ENCODE data around the gene DCST1.

Gene DCST1

DNA sequence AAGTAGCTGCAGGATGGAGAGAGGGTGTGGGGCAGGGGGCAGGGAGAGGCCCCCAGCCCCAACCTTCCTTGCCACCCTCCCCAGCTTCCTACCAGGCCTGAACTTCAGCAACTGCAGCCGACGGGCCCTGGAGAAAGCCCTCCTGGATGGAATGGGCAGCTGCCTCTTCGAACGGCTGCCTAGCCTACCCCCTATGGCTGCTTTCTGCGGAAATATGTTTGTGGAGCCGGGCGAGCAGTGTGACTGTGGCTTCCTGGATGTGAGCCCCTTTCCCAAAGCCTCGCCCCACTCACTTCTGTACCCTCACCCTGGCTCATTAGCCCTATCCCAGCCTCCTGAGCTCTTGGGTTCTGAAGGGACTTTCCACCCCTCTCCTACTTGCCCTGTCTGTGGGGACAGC, 23.5 kb downstream of the DCST1 start:
- no peak for DNase-seq

DNA sequence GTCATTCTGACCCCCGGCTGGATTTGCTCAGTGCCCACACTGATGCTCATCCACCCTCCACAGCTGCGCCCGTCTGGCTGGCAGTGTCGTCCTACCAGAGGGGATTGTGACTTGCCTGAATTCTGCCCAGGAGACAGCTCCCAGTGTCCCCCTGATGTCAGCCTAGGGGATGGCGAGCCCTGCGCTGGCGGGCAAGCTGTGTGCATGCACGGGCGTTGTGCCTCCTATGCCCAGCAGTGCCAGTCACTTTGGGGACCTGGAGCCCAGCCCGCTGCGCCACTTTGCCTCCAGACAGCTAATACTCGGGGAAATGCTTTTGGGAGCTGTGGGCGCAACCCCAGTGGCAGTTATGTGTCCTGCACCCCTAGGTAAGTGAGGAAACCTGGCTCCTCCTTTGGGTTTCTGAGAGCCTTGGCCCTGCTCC, 24.2 kb downstream of the DCST1 start:
- no peak for DNase-seq

DNA sequence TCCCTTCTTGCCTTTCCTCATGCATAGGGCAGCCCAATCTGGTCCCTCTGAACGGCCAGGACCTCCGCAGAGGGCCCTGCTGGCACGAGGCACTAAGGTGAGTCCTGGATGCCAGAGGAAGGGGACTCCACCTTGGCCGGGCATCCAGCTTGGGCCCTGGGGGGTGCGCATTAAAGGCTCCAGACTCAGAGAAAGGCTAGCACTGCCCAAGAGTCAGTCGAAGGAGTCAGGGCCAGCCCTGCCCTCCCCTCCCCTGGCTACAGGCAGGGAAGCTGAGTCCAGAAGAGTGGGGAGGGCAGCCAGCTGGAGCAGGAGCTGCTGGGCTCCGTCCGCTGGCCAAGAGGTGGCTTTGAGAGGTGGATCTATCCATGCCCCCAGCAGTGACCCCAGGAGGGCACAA, 27.1 kb downstream of the DCST1 start:
- no peak for DNase-seq

DNA sequence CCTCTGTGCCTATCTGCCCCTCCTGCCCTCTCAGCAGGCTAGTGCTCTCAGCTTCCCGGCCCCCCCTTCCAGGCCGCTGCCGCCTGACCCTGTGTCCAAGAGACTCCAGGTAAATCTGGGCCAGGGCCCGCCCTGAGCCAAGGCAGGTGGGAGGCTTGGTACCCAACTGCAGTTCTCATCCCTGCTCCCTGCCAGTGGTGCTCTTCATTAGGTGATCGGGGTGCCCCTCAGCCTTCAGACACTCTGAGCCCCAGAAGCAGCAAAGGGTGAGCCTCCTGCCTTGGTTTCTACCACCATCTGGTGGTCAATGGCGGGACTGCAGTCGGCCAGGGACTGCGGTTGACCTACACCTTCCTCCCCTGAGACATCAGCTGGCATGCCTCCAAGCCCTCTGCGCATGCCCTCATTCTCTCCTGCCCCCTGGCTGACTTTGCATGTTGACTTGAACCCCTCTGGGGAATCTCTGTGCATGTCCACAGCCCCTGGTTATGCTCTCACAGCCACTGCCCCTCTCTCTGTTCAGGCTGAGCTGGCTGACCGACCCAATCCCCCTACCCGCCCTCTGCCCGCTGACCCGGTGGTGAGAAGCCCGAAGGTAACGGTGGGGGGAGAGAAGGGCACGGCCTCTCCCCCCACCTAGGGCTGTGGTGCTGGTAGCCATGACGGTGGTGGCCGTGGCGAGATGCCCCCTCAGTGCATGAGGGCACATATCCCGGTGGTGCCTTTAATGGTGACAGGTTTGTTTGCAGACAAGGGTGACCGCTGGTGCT, 27.9 kb downstream of the DCST1 start:
- DNase-seq, result peak; percentile 98

DNA sequence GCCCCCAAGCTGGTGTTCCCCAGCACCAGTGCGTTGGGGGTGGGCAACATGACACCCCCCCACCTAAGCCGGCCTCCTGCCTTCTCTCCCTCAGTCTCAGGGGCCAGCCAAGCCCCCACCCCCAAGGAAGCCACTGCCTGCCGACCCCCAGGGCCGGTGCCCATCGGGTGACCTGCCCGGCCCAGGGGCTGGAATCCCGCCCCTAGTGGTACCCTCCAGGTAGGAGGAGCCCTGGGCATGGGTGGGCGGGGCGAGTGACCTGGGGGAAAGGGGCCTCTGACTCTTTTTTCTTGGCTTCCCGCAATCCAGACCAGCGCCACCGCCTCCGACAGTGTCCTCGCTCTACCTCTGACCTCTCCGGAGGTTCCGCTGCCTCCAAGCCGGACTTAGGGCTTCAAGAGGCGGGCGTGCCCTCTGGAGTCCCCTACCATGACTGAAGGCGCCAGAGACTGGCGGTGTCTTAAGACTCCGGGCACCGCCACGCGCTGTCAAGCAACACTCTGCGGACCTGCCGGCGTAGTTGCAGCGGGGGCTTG, 28.6 kb downstream of the DCST1 start:
- peak; percentile 74 for DNase-seq

DNA sequence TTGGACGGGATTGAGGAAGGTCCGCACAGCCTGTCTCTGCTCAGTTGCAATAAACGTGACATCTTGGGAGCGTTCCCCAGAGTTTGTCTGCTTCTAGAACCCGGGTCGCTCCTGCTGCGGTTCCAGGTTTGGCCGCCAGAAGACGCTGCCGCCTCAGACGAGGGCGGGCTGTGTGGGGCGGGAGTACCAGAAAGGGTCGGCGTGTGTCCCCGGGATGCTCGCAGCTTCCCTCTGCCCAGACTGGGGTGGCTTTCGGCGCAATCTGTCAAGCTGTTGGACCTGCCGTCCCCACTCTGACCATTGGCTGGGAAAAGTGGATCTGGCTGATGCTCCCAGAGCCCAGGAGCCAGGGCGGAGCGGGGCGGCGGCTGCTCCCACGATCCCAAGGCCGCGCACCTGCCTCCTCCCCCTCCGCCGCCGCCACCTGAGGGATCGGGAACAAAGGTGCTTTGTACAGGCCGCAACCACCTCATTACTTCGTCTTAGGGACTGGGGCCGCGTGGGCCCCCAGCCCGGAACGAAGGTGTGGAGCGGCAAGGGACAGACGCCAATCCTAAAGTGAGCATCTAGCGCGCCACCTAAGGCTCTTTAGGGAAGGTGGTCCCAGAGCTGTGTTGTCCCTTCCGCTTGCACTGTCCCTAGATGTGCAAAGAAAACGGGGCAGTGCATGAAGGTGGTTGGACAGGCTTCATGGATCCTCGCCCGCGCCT, 29.2 kb downstream of the DCST1 start:
- peak; percentile 92 for DNase-seq

DNA sequence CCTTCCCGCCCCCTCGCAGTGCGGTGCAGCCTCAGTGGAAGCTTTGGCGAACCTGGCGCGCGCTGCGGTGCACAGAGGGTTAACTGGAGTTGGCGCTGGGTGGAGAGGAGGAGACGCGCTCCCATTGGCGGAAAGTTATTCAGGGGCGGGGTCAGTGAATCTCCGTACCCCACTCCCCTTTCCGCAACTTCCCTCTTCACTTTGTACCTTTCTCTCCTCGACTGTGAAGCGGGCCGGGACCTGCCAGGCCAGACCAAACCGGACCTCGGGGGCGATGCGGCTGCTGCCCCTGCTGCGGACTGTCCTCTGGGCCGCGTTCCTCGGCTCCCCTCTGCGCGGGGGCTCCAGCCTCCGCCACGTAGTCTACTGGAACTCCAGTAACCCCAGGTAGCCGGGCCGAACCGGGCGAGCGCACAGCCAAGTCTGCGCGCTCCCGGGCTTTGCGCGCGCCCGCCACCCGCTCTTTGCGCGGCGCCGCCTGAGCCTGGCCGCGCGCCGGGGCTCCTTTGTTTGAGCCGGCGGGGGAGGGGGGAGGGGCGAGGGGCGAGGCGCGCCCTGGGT, 30.0 kb downstream of the DCST1 start, which contains the start of gene EFNA4:
Gene EFNA4 (plus strand): TSS at position 191 of the 561 bp plus-strand sequence. CDS start 84 bp downstream, at position 275.
- DNase-seq, result peak; percentile 97

DNA sequence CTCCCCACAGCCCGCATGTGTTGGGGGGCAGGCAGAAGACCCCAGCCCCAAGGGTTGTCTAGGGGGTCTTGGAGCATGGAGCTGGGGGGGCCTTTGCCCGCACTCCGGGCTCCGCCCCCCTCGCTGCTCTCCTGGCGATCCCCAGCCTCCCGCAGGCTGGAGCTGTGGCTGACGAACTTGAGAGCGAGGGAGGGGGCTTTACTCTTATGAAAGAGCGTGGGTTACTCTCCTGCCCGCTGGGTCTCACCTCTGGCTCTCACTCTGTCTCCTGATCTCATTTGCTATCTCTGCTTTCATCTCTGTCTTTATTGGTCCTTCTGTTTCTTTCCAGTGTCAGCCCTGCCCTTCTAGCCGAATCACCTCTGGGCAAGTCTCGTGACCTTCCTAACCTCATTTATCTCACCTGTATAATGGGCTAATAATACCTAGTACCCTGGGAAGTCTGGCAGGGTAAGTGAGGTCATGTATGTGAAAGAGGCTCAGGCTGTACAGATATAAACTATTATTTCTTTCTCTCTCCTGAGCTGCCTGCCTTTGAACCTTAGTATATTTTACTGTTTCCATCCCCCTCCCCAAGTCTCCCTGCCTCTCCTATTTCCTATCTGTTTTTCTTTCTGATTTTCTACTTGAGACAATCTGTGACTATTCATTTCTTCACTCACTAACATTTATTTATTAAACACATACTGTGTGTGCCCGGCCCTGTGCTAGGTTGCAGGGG, 30.6 kb downstream of the DCST1 start:
- DNase-seq, result peak; percentile 81

DNA sequence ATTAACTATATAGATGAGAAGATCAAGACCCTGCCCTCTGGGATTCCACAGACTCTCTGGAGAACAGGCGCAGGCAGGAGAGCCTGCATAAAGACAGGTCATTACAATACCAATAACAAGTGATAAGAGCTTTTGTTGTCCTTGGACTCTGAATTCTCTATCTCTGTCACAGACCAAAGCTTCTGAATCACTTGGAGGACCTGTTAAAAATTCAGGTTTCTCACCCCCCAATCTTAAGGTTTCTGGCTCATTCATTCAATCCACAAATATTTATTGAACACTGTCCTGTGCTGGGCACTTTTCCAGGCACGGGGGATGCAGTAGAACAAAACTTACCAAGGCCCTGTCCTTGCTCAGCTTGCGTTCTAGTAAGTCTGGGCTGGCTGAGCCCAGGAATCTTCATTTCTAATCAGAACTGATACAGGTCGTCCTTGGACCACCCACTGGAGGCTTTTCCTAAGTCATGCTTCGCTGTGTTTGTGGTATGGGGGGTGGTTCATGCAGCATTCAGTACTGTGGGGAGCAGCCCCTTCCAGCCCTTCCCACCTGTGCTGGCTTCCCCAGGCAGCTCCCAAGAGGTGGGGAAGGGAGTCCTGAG, 31.3 kb downstream of the DCST1 start:
- DNase-seq, result no peak

DNA sequence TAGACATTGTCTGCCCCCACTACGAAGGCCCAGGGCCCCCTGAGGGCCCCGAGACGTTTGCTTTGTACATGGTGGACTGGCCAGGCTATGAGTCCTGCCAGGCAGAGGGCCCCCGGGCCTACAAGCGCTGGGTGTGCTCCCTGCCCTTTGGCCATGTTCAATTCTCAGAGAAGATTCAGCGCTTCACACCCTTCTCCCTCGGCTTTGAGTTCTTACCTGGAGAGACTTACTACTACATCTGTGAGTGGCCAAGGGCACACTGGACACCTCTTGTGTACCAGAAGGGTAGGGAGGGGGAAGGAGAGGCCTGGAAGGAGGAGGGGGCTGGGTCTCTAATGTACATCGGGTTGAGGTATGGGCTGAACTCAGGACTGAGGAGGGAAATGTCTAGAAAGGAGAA, 33.2 kb downstream of the DCST1 start:
- DNase-seq, result no peak

DNA sequence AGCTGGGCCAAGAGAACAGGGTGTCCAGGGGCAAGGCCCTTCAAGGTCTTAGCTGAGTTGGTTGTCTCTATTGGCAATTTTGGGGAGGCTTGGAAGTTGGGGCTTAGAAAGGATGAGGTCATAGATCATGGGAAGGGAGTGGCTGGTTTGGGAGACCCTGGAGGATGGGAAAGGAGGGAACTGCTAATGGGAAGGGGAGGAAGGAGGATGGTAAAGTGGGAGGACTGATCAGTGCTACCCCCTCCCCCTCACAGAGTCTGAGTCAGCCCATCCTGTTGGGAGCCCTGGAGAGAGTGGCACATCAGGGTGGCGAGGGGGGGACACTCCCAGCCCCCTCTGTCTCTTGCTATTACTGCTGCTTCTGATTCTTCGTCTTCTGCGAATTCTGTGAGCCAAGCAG, 35.0 kb downstream of the DCST1 start:
- no peak for DNase-seq

DNA sequence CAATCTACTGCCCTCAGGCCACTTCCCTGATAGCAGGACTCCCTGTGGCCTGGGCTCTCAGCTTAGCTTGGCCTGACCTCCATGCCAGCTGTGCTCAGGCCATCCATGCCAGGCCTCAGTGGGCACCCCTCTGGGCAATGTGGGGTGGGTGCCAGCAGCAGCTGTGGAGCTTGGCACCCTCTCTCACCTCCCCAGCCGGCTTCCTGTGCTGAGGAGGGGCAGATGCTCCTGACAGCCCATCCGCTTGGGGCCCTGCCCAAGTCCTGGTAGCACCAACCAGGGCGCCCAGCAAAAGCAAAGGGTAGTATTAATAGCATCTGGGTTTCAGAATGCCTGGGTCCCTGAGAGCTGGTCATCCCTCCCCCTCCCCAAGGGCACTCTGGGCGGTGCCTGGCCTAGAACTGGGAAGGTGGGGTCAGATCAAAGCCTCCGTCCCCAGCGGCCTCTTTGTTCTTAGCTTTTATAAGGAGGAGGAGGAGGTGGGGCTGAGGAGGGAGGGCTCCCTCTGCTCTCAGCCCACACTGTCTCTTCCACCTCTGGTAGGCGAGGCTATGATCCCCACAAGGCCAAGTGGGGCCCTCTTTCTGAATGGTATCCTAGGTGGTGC, 36.0 kb downstream of the DCST1 start:
- peak; percentile 54 for DNase-seq

DNA sequence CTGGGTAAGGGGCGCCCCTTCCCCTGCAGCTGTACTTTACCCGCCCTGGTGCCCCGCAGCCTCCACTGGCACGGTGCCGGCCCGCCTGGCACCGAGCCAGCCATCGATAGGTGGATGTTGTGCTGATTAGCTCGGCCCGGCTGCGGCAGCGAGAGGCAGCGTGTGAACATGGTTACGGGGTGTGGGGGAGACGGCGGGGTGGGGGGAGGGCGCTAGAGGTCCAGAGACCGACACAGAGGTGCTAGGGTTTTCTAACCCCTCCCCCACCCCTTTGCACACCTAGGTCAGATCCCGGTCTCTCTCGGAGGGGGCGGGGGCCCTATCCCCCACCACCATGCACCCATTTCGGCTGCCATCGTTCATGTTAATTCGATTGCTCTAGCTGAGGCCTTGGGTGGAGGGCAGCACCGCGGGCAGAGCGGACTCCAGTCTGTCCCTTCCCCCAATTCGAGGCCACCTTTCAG, 36.6 kb downstream of the DCST1 start:
- DNase-seq, result no peak

DNA sequence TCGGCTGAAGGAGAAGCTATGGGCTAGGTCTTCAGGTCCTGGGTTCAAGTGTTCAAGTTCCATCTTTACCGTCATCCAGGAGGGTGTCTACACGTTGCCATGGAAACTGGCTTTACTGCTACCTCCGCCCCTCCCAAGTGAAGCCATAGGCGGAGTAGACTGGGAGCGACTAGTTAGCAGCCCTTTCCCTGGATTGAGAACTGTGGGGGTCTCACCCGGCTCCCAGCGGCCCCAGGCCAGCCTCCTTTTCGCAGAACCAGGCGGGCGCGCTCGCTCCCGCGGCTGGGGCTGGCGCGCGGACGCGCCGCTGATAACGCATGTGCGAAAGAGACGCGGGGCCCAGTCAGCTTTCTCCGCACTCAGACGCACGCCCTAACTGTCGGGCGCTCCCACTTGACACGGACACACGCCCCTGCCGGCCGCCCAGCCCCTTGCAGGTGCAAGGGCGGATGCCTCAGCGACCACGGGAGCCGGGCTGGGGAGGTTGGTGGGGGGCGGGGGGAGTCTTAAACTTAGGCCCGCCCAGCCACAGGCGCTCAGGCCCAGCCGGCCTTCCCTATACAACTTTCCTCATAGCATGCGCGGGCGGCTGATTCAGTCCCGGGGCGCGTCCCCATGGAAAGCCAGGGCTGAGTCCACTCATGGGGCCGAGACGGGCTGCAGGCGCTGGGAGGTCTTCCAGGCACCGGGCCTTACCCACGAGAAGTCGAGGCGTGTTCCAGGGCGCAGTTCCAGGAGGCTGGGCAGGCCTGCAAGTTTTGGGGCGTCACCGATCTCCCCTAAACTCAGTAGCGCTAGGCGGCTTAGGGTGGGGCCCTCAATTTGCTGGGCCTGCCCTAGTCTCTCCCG, 37.3 kb downstream of the DCST1 start:
- DNase-seq, result peak; percentile 95

DNA sequence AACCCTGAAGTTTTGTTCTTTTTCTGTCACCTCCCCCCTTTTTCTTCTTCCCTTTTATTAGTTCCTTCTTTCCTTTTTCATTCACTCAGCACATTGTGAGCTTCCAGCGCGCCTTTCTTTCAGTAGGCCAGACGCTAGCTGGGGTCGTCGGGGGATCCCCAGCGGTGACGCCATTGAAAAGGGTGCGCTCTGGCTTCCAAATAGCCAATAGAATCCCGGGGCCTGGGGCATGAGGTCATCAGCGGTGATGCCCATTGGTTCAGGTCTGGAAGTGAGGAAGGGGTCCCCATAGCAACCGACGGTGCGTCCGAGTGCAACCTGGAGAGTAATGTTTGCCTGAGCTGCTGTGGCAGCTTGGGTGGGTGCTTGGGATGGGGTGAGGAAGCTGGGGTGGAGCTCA, 38.1 kb downstream of the DCST1 start:
- DNase-seq, result peak; percentile 75

DNA sequence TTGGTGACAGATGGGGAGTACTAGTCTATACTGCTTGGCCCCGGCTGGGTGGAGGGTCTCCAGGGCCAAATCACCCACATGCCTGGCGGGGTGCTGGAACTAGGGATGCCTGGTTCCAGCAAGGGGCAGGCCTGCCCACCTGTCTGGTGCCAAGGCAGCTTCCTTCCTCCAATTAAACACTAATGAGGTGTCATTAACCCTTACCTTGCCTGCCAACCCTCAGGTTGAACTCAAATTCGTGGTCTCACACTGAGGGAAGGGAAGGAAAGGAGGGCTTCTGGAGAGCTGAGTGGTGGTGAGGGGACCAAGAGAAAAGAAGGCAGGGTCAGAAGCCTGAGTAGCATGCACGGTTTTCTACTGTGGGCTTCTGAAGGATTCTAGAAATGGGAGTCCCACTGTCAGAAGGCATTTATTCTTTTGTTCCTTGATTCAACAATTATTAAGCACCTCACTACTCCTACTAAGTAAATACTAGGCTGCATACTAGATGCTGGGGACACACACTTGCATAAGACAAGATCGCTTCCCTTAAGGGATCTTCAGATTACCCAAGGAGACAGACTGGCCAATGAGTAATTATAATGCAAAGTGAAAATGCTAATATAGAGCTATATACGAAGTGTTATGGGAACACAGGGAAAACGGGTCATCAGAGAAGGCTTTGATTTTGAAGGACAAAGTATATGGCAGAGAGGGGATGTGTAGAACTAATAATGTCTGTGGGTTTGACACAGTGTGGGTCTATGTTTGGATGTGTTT, 39.1 kb downstream of the DCST1 start:
- DNase-seq, result no peak

DNA sequence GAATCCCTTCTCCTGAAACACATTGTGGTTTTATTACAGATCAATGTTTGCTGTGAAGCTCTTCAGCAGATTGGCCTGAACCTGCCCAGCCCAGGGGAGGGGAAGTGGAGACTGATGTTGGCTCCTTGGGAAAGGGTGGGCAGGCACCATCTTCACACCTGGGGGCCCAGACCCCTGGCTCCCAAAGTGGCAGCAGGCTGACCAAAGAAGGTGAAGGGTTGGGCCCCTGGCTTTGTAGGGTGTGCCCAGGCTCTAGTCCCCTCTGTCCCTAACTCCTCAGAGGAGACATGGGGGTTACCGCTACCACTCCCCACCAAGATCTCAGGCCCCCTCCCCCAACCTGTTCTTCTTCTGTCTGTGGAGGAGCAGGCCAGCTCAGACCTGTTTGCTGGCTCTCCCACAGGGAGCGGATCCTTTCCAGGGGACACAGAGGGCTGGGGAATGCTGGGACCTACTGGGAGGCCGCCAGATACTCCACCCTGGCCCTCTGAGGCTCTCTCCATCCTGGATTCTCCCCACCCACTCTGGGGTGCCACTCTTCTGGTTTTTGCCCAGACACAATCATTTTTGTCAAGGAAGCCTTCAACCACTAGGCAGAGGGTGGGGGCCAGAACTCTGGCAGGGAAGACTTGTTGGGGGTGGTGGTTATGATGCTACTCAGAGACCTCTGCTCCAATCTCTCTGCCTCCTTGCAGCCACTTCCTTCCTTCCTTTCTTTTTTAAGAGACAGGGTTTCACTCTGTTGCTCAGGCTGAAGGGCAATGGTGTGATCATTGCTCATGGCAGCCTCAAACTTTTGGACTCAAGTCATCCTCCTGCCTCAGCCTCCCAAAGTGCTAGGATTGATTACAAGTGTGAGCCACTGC, 40.0 kb downstream of the DCST1 start:
- DNase-seq, result no peak

DNA sequence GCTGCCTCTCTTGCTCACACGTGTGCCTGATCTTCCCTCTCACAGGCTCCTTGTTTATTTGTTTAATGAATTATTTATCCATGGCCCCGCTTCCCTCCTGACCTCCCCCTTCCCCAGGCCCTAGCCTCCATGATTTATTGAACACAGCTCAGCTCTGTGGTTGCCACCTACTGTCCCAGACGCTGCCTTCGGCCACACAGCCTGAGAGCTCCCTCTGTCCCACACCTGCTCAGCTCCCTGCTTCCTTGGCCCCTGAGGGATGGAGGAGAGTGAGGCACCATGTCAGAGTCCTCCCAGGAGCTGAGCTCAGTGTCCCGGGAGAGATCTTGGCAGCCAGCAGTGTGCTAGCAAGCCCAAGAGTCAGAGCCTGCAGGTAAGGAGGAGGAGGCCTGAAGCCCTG, 41.9 kb downstream of the DCST1 start:
- DNase-seq, result peak; percentile 82

DNA sequence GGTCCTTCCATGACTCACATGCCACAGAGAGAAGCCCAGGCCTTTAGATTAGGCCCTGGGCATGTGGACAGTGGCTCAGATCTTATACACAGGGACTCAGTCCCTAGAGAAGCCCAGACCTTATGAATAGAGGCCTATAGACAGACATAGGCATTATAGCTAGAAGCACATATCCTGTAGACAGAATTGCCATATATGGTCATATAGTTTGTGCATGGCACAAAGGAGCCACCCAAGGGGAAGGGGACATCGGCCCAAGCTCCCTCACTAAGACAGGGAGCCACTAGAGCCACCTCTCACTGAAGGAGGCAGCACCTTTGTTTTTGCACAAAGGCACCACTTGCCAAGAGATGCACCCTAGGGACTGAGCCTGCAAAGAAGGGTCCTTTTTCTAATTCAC, 42.7 kb downstream of the DCST1 start:
- no peak for DNase-seq

All from NCI-H526 treated with DMSO at 0.1 percent for 48 hours (cell line).